Neuronal stem cell (in vitro differentiated cells): ENCODE data around the gene GRIN2B.

Source experiments
- DNase-seq: peaks from one replicate; pipeline ENCODE4 v3.0.0-alpha.2; 2013; ENCODE audit warnings: low spot score
- H2AFZ ChIP-seq: one replicate; pipeline ENCODE4 v1.6.1; 2013; ENCODE audit warnings: mild to moderate bottlenecking, low read length, inconsistent platforms
- H2AK5ac ChIP-seq: 2 replicates; pipeline ENCODE4 v1.6.1; 2013; ENCODE audit warnings: low read depth, mild to moderate bottlenecking, inconsistent platforms, low read length, moderate library complexity, mixed read lengths
- H2BK120ac ChIP-seq: 2 replicates; pipeline ENCODE4 v1.6.1; 2013; ENCODE audit warnings: low read depth, mild to moderate bottlenecking, inconsistent platforms, low read length, moderate library complexity, mixed read lengths
- H2BK12ac ChIP-seq: one replicate; pipeline ENCODE4 v1.6.1; 2013; ENCODE audit warnings: low read length, inconsistent platforms
- H2BK15ac ChIP-seq: 2 replicates; pipeline ENCODE4 v1.6.1; 2013; ENCODE audit warnings: mild to moderate bottlenecking, low read length, inconsistent platforms, mixed read lengths
- H2BK5ac ChIP-seq: one replicate; pipeline ENCODE4 v1.6.1; 2013; ENCODE audit warnings: inconsistent platforms, mild to moderate bottlenecking, low read length, moderate library complexity
- H3K14ac ChIP-seq: one replicate; pipeline ENCODE4 v1.6.1; 2013; ENCODE audit warnings: low read length, inconsistent platforms
- H3K18ac ChIP-seq: 2 replicates; pipeline ENCODE4 v1.6.1; 2013; ENCODE audit warnings: low read length, inconsistent platforms
- H3K23ac ChIP-seq: 2 replicates; pipeline ENCODE4 v1.6.1; 2013; ENCODE audit warnings: low read depth, mild to moderate bottlenecking, mixed read lengths, low read length, inconsistent platforms; ENCODE audit not compliant: poor library complexity
- H3K27ac ChIP-seq: replicated peaks from 3 replicates; pipeline ENCODE4 v1.5.1; 2013; ENCODE audit warnings: low read length, inconsistent platforms
- H3K27me3 ChIP-seq, 3 experiments: 2 replicates each; pipeline ENCODE4 v1.6.1; 2013; ENCODE audit warnings: low read length in 3 of 3, mild to moderate bottlenecking in 2 of 3, inconsistent platforms in 1 of 3, low read depth in 1 of 3, mixed read lengths in 1 of 3, moderate library complexity in 1 of 3; ENCODE audit not compliant: control insufficient read depth in 3 of 3, insufficient read depth in 3 of 3
- H3K36me3 ChIP-seq, 2 donors: replicated peaks in 1 of 2; 2 replicates each; pipeline ENCODE4 v1.6.1; 2013; ENCODE audit warnings: low read length in 2 of 2; ENCODE audit not compliant: control insufficient read depth in 2 of 2, insufficient read depth in 2 of 2
- H3K4ac ChIP-seq: 2 replicates; pipeline ENCODE4 v1.6.1; 2013; ENCODE audit warnings: inconsistent platforms, mild to moderate bottlenecking, low read length, moderate library complexity
- H3K4me1 ChIP-seq, 2 donors: 1 replicate in 1 of 2; 2 replicates in 1 of 2; pipeline ENCODE4 v1.6.1; 2013; ENCODE audit warnings: low read length in 2 of 2, low read depth in 1 of 2; ENCODE audit not compliant: control insufficient read depth in 2 of 2, insufficient read depth in 1 of 2
- H3K4me2 ChIP-seq: one replicate; pipeline ENCODE4 v1.6.1; 2013; ENCODE audit warnings: mild to moderate bottlenecking, low read length, inconsistent platforms; ENCODE audit not compliant: insufficient read depth, poor library complexity, severe bottlenecking
- H3K4me3 ChIP-seq, 2 donors: 2 replicates each; pipeline ENCODE4 v1.5.1; 2013; ENCODE audit warnings: low read length in 2 of 2, mild to moderate bottlenecking in 2 of 2, inconsistent platforms in 1 of 2, moderate library complexity in 1 of 2
- H3K79me1 ChIP-seq: one replicate; pipeline ENCODE4 v1.6.1; 2013; ENCODE audit warnings: low read depth, mild to moderate bottlenecking, inconsistent platforms, low read length, moderate library complexity
- H3K9ac ChIP-seq: one replicate; pipeline ENCODE4 v1.6.1; 2013; ENCODE audit warnings: mild to moderate bottlenecking, low read depth, low read length, inconsistent platforms; ENCODE audit not compliant: poor library complexity
- H3K9me3 ChIP-seq, 2 donors: replicated peaks in 1 of 2; 2 replicates each; pipeline versions ENCODE3 to v1.6.1; 2013; ENCODE audit warnings: low read length in 2 of 2, mild to moderate bottlenecking in 2 of 2, inconsistent platforms in 1 of 2, low read depth in 1 of 2, mixed read lengths in 1 of 2, moderate library complexity in 1 of 2; ENCODE audit not compliant: control insufficient read depth in 2 of 2, insufficient read depth in 1 of 2
- H4K8ac ChIP-seq: one replicate; pipeline ENCODE4 v1.6.1; 2013; ENCODE audit warnings: low read depth, mild to moderate bottlenecking, inconsistent platforms, low read length, moderate library complexity
- H4K91ac ChIP-seq: one replicate; pipeline ENCODE4 v1.6.1; 2013; ENCODE audit warnings: low read length, low read depth, mild to moderate bottlenecking, inconsistent platforms; ENCODE audit not compliant: poor library complexity
- WGBS, 2 donors: extraction: QIAGEN DNeasy Blood & Tissue Kit; methylation state at CpG; one replicate each; pipeline ENCODE4 v1.1.7; 2013; ENCODE audit warnings: missing lambda C conversion rate in 2 of 2, mixed read lengths in 1 of 2; ENCODE audit not compliant: insufficient read length in 2 of 2, insufficient replicate concordance in 1 of 2; ENCODE audit errors: extremely low coverage in 2 of 2; 5-methylcytosine and 5-hydroxymethylcytosine counted together

GRIN2B gene

DNA sequence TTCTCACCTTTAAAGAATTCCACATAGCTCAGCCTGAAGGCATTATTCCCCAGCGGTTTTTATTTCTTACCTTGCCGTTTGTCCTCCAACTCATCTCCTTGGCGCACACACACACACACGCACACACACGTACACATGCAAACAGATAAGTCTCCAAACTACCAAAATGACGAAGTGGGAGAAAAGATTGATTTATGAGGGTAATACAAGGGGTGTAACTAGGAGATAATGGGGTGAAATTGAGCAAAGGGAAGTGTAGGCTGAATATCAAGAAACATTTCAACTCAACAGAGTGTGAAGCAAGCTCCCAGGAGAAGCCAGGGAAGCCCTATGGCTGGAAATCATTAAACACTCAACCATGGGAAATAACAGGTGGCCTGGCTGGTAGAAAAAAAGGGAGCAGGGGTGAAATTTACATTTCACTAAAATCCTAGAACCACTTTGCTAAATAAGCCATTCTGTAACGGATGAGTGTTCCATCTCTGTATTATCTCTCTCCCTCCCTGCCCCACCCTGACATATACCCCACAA is 41.0 kb downstream of the GRIN2B start:
- H4K8ac ChIP-seq = no peak overlapping the region
- no peak for DNase-seq
- H2BK120ac ChIP-seq = no peak overlapping the region
- H3K4me1 ChIP-seq = peaks cover 11 to 19% of the 10 kb centered on the region in 2 donors
- no peaks in the 10 kb centered on the region for H3K79me1 ChIP-seq
- H2BK12ac ChIP-seq = no peak overlapping the region
- no peak overlapping the region for H3K14ac ChIP-seq
- H3K18ac ChIP-seq = no peak overlapping the region
- peaks cover 0 to 15% of the 10 kb centered on the region in 2 donors for H3K9me3 ChIP-seq
- H3K4me2 ChIP-seq = no peak overlapping the region
- no peak overlapping the region for H3K4me3 ChIP-seq
- H3K4ac ChIP-seq = no peak overlapping the region
- H3K23ac ChIP-seq = no peak overlapping the region
- H3K27ac ChIP-seq = no peak overlapping the region
- H2AK5ac ChIP-seq = no peak overlapping the region
- no peaks in the 10 kb centered on the region for H3K36me3 ChIP-seq
- no peak overlapping the region for H2BK15ac ChIP-seq
- H2AFZ ChIP-seq = no peak overlapping the region
- H2BK5ac ChIP-seq = no peak overlapping the region
- no peak overlapping the region for H4K91ac ChIP-seq
- WGBS, 2 donors = no CpG with 5 or more reads among the region's 7 CpGs
- no peak overlapping the region for H3K9ac ChIP-seq
- no peaks in the 10 kb centered on the region for H3K27me3 ChIP-seq

DNA sequence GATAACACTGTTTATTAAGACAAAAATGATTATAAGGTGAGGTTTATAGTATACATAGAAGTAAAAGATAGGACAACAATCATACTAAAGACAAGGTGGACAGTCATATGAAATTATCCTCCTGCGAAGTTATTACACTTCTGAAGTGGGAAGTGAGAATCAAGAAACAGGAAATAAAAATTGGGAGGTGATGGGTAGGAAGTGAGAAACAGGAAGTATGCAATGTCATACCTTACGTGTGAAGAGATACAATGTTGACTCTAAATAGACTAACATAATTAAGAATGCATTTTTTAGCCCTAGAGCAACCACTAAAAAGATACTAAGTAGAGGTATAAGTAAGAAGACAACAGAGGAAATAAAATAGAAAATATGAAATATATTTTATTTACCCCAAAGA is 43.7 kb downstream of the GRIN2B start:
- Histone ChIP-seq H3K4ac (no peak overlapping the region), H3K4me1 (peaks cover 8 to 16% of the 10 kb centered on the region in 2 donors), H3K79me1 (no peaks in the 10 kb centered on the region), H3K27me3 (no peaks in the 10 kb centered on the region), H2BK12ac (no peak overlapping the region), H2BK15ac (no peak overlapping the region), H2BK120ac (no peak overlapping the region), H3K23ac (no peak overlapping the region), H2AFZ (no peak overlapping the region), H3K18ac (no peak overlapping the region), H3K27ac (no peak overlapping the region), H3K9ac (no peak overlapping the region), H3K9me3 (peaks cover 0 to 15% of the 10 kb centered on the region in 2 donors), H3K4me2 (no peak overlapping the region), H3K36me3 (no peaks in the 10 kb centered on the region), H4K91ac (no peak overlapping the region), H3K14ac (no peak overlapping the region), H3K4me3 (no peak overlapping the region), H2BK5ac (no peak overlapping the region), H2AK5ac (no peak overlapping the region), H4K8ac (no peak overlapping the region)
- WGBS, 2 donors = no CpG with 5 or more reads among the region's 2 CpGs
- no peak for DNase-seq

DNA sequence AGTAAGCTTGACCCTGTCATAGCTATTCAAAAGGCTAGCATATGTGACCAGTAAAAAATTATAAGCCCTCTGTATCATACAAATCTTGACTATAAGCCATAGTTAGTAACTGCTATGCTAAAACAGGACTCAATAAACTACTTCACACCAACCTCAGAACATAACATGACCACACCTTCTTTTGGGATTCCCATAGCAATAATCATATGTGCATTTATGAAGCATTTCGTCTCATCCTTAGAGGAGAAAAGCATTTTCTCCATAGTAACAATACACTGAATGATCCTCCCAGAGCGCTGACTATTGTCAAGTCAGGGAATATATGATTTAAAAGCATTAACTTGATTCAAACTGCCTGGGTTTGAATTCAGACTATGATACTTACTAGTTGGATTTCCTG is 46.2 kb downstream of the GRIN2B start:
- Histone ChIP-seq H3K36me3 (no peaks in the 10 kb centered on the region), H3K18ac (no peak overlapping the region), H3K27ac (no peak overlapping the region), H4K91ac (no peak overlapping the region), H3K4me1 (no peaks in the 10 kb centered on the region), H2AK5ac (no peak overlapping the region), H3K27me3 (no peaks in the 10 kb centered on the region), H2BK120ac (no peak overlapping the region), H2BK12ac (no peak overlapping the region), H3K79me1 (no peaks in the 10 kb centered on the region), H2BK15ac (no peak overlapping the region), H4K8ac (no peak overlapping the region), H3K14ac (no peak overlapping the region), H3K4me2 (no peak overlapping the region), H3K4ac (no peak overlapping the region), H3K9ac (no peak overlapping the region), H3K9me3 (peaks cover 0 to 15% of the 10 kb centered on the region in 2 donors), H2AFZ (no peak overlapping the region), H2BK5ac (no peak overlapping the region), H3K23ac (no peak overlapping the region), H3K4me3 (no peak overlapping the region)
- DNase-seq = no peak
- WGBS, 2 donors = no CpG with 5 or more reads among the region's 2 CpGs
